HepG2 (cell line): Measurements from ENCODE around the gene KCTD1. TPM values are rescaled to one million over a fixed set of nuclear protein-coding genes. Genes with fewer than 3 reads are reported as not detected.

ENCODE experiments used
- ATAC-seq: fragments of 200-7000 bp; cut with Tn5 transposase; 3 replicates; pipeline ENCODE4 v1.9.1; 2020; ENCODE audit warnings: mild to moderate bottlenecking, moderate library complexity
- BruUV-seq: library from RNA; stranded (reverse); fragments of 400-500 nt; replicated peaks from 2 replicates; lab custom pipeline; 2021; lab: Mats Ljungman, UMichigan
- CTCF ChIA-PET: fragments of 300-600 bp; formaldehyde crosslinking; extraction: SDS; loops from one replicate; lab custom pipeline; 2021; ENCODE audit warnings: low total read pairs, inconsistent platforms, low intra/inter-chr PET ratio; lab: Yijun Ruan, JAX
- POLR2A ChIA-PET: fragments of 350-600 bp; sonication (Branson Sonifier 250); formaldehyde crosslinking; loops from one replicate; lab custom pipeline; 2020; ENCODE audit warnings: antibody characterized with exemption, inconsistent platforms; lab: Yijun Ruan, JAX
- DNase-seq: peaks from one replicate; pipeline ENCODE4 v3.0.0-alpha.2; 2015; ENCODE audit warnings: low spot score
- FAIRE-seq: peaks from 3 replicates; lab custom pipeline; 2011; peaks lifted over from hg19 to GRCh38; lab: Jason Lieb, UNC
- H2AFZ ChIP-seq: one replicate; pipeline ENCODE4 v1.6.1; 2011; ENCODE audit warnings: low read length, inconsistent platforms
- H3K27ac ChIP-seq: fragments of 300-600 bp; 3 replicates; pipeline ENCODE4 v1.8.0; 2011; ENCODE audit warnings: mixed run types, mild to moderate bottlenecking, mixed read lengths, low read length, inconsistent platforms; ENCODE audit not compliant: insufficient read depth; ENCODE audit errors: extremely low read length
- H3K27me3 ChIP-seq, 2 experiments: fragments of 200-600 bp in 1 of 2; 2 replicates in 1 of 2; 3 replicates in 1 of 2; pipeline versions ENCODE4 v1.6.0 to v1.8.0; 2011; ENCODE audit warnings: low read length in 2 of 2, mild to moderate bottlenecking in 2 of 2, moderate library complexity in 2 of 2, inconsistent platforms in 1 of 2; ENCODE audit not compliant: insufficient read depth in 2 of 2, control insufficient read depth in 1 of 2
- H3K36me3 ChIP-seq, 2 experiments: fragments of 200-600 bp in 1 of 2; replicated peaks in 1 of 2; 2 replicates in 1 of 2; 3 replicates in 1 of 2; pipeline versions ENCODE4 v1.5.1 to v1.8.0; 2011; ENCODE audit warnings: low read length in 2 of 2, inconsistent platforms in 1 of 2; ENCODE audit not compliant: insufficient read depth in 2 of 2, control insufficient read depth in 1 of 2
- H3K4me1 ChIP-seq: 2 replicates; pipeline ENCODE4 v1.5.1; 2012; ENCODE audit warnings: low read length, inconsistent platforms; ENCODE audit not compliant: insufficient read depth
- H3K4me2 ChIP-seq: 2 replicates; pipeline ENCODE4 v1.6.0; 2011; ENCODE audit warnings: low read depth, low read length, inconsistent platforms
- H3K4me3 ChIP-seq, 3 experiments: fragments of 200-600 bp in 1 of 3; sonication (generic), shearing (Covaris generic) in 1 of 3; replicated peaks in 1 of 3; 2 replicates each; pipeline ENCODE4 v1.5.1; 2011 to 2016; ENCODE audit warnings: low read length in 3 of 3, inconsistent platforms in 2 of 3, low read depth in 2 of 3, mild to moderate bottlenecking in 2 of 3, control low read depth in 1 of 3, mixed read lengths in 1 of 3; ENCODE audit not compliant: insufficient read depth in 1 of 3
- H3K79me2 ChIP-seq: one replicate; pipeline ENCODE4 v1.6.1; 2011; ENCODE audit warnings: low read length, inconsistent platforms; ENCODE audit not compliant: insufficient read depth
- H3K9ac ChIP-seq: 2 replicates; pipeline ENCODE4 v1.6.0; 2011; ENCODE audit warnings: mild to moderate bottlenecking, low read depth, low read length, inconsistent platforms; ENCODE audit not compliant: insufficient read depth
- H3K9me3 ChIP-seq: 2 replicates; pipeline ENCODE4 v1.5.1; 2012; ENCODE audit warnings: mild to moderate bottlenecking, low read length
- H4K20me1 ChIP-seq: 2 replicates; pipeline ENCODE4 v1.6.0; 2011; ENCODE audit warnings: inconsistent platforms, mild to moderate bottlenecking, low read length, moderate library complexity; ENCODE audit not compliant: insufficient read depth
- KLF13 ChIP-seq: sonication (generic); formaldehyde crosslinking; IDR thresholded peaks from 2 replicates; pipeline ENCODE4 v1.4.0; 2020; ENCODE audit warnings: mild to moderate bottlenecking, missing genetic modification reagents
- MAF1 ChIP-seq: sonication (generic); formaldehyde crosslinking; IDR thresholded peaks from 2 replicates; pipeline ENCODE4 v1.5.0; 2020; ENCODE audit warnings: missing genetic modification reagents, borderline replicate concordance
- NCOA5 ChIP-seq: sonication (generic); formaldehyde crosslinking; IDR thresholded peaks from 2 replicates; pipeline ENCODE4 v1.4.0; 2020; ENCODE audit warnings: missing genetic modification reagents
- WGBS: methylation state at CpG from one replicate; pipeline ENCODE4 v1.1.6; 2017; ENCODE audit warnings: low lambda C conversion rate; 5-methylcytosine and 5-hydroxymethylcytosine counted together
- in situ Hi-C: cut with HindIII; loops from 2 replicates; pipeline ENCODE4 v1.10.0; 2017; ENCODE audit warnings: low pct_unique_long_range_greater_than_20kb; ENCODE audit not compliant: extremely low pct_ligation_motif_present
- intact Hi-C: fragments of 100-400 bp; cut with micrococcal nuclease; formaldehyde crosslinking; loops from one replicate; pipeline ENCODE4 v1.10.0; 2022; ENCODE audit not compliant: unreplicated experiment
- polyA plus RNA-seq, 8 experiments: library from polyadenylated mRNA; depleted of rRNA in 3 of 8; stranded (reverse) in 7 of 8; unstranded in 1 of 8; fragments of >200 nt; fragmentation: Illumina TruSeq in 4 of 8; extraction: Trizol in 4 of 8; gene quantifications; 2 replicates each; pipeline versions ENCODE4 v1.2.1 to v1.2.3, GENCODE V29; 2011 to 2016; ENCODE audit warnings: low read depth in 4 of 8, missing spikeins in 1 of 8, mixed read lengths in 1 of 8; ENCODE audit not compliant: insufficient read depth in 1 of 8
- total RNA-seq, 5 experiments: library from RNA; depleted of rRNA; stranded (reverse); fragments of >200 nt; fragmentation: Illumina TruSeq; extraction: Trizol; gene quantifications; 2 replicates each; pipeline ENCODE4 v1.2.3, GENCODE V29; 2016; ENCODE audit warnings: low read depth in 1 of 5
- TF ChIP-seq, protein P1 (sequence below): sonication (generic); formaldehyde crosslinking; IDR thresholded peaks from 2 replicates; pipeline ENCODE4 v1.9.0; 2021; ENCODE audit warnings: mild to moderate bottlenecking, missing genetic modification reagents

Gene KCTD1
- total and polyA plus RNA-seq, 2 of the 13 experiments (the other 11 are each of a cell fraction or from before 2014, with no cell fraction given), result 2.7 to 6.8 TPM

DNA sequence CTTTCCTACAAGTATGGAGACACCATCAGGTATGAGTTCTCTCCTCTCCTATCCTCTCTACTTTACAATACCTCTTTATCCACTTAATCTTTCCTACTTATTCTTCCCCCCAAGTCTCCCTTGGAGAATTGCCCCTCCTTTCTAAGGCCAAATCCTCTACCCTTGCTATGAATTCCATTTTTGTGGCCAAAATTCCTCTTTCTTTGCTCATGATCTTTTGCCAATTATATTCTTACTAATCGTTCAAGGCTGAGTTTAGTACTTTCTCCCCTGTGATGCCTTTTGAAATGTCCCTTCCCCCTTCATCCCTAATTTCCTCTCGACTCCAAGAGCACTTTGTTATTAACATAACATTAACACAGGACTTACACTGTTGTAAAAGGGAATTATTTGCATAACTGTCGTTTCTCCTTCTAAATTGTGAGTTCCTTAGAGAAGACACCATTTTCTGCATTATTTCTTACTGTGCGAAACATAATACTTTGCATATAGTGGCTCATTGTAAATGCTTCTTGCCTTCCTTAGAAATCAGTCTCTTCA lies 133.4 kb downstream of the KCTD1 start:
- Histone ChIP-seq H3K79me2 (no peaks in the 10 kb centered on the region), H2AFZ (no peak overlapping the region), H3K36me3 (no peaks in the 10 kb centered on the region), H3K4me3 (no peak overlapping the region), H3K4me2 (no peak overlapping the region), H4K20me1 (no peaks in the 10 kb centered on the region), H3K9me3 (no peaks in the 10 kb centered on the region), H3K27me3 (peaks cover 0 to 17% of the 10 kb centered on the region in 2 experiments; a peak in 3 of 5 replicates), H3K9ac (no peak overlapping the region), H3K4me1 (no peaks in the 10 kb centered on the region), H3K27ac (no peak overlapping the region)
- TF ChIP-seq, protein P1, sequence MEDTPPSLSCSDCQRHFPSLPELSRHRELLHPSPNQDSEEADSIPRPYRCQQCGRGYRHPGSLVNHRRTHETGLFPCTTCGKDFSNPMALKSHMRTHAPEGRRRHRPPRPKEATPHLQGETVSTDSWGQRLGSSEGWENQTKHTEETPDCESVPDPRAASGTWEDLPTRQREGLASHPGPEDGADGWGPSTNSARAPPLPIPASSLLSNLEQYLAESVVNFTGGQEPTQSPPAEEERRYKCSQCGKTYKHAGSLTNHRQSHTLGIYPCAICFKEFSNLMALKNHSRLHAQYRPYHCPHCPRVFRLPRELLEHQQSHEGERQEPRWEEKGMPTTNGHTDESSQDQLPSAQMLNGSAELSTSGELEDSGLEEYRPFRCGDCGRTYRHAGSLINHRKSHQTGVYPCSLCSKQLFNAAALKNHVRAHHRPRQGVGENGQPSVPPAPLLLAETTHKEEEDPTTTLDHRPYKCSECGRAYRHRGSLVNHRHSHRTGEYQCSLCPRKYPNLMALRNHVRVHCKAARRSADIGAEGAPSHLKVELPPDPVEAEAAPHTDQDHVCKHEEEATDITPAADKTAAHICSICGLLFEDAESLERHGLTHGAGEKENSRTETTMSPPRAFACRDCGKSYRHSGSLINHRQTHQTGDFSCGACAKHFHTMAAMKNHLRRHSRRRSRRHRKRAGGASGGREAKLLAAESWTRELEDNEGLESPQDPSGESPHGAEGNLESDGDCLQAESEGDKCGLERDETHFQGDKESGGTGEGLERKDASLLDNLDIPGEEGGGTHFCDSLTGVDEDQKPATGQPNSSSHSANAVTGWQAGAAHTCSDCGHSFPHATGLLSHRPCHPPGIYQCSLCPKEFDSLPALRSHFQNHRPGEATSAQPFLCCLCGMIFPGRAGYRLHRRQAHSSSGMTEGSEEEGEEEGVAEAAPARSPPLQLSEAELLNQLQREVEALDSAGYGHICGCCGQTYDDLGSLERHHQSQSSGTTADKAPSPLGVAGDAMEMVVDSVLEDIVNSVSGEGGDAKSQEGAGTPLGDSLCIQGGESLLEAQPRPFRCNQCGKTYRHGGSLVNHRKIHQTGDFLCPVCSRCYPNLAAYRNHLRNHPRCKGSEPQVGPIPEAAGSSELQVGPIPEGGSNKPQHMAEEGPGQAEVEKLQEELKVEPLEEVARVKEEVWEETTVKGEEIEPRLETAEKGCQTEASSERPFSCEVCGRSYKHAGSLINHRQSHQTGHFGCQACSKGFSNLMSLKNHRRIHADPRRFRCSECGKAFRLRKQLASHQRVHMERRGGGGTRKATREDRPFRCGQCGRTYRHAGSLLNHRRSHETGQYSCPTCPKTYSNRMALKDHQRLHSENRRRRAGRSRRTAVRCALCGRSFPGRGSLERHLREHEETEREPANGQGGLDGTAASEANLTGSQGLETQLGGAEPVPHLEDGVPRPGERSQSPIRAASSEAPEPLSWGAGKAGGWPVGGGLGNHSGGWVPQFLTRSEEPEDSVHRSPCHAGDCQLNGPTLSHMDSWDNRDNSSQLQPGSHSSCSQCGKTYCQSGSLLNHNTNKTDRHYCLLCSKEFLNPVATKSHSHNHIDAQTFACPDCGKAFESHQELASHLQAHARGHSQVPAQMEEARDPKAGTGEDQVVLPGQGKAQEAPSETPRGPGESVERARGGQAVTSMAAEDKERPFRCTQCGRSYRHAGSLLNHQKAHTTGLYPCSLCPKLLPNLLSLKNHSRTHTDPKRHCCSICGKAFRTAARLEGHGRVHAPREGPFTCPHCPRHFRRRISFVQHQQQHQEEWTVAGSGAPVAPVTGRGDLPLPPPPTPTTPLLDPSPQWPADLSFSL (CRISPR knock-in tag), result no peak
- TF ChIP-seq NCOA5 (no peak), MAF1 (CRISPR knock-in tag) (no peak), KLF13 (CRISPR knock-in tag) (no peak)
- DNase-seq (no peak), ATAC-seq (no peak), FAIRE-seq (no peak)
- in situ Hi-C loops, result no loop called here
- ChIA-PET POLR2A (no interaction called here), CTCF (no interaction called here)
- no TSS peak for BruUV-seq
- intact Hi-C loops, result no loop called here
- 23% methylated on average over 4 of the region's 4 CpGs for WGBS
